ENCODE measurements around the gene PODXL2.
A peak's percentile ranks its signal among the peaks of the same experiment; 100 is the strongest.

PODXL2 gene

GRCh38 chr3:127667119-127667681 is 38.2 kb downstream of the PODXL2 start:
- H3K4me3 ChIP-seq (ENCODE audit: low read depth, low read length) = no peak overlapping the region
- TF ChIP-seq CTCF (IDR thresholded peaks at IDR 0.05; ENCODE audit: low read depth, low read length) = no peak

GRCh38 chr3:127668906-127669305 is 39.9 kb downstream of the PODXL2 start:
- TF ChIP-seq CTCF (IDR thresholded peaks at IDR 0.05; ENCODE audit: low read depth, low read length) = no peak
- no peak overlapping the region for H3K4me3 ChIP-seq (ENCODE audit: low read depth, low read length)

- no peak for TF ChIP-seq CTCF (IDR thresholded peaks at IDR 0.05; ENCODE audit: low read depth, low read length)
Measured at GRCh38 chr3:127669541-127670228, 40.7 kb downstream of the PODXL2 start.

GRCh38 chr3:127670229-127670559 is 41.2 kb downstream of the PODXL2 start:
- H3K4me3 ChIP-seq (ENCODE audit: low read depth, low read length) = no peak overlapping the region
- no peak for TF ChIP-seq CTCF (IDR thresholded peaks at IDR 0.05; ENCODE audit: low read depth, low read length)

More at GRCh38 chr3:127669541-127670228, 40.7 kb downstream of the PODXL2 start:
- H3K4me3 ChIP-seq (ENCODE audit: low read depth, low read length) = no peak overlapping the region

- no peak overlapping the region for H3K4me3 ChIP-seq (ENCODE audit: low read depth, low read length)
- TF ChIP-seq CTCF (IDR thresholded peaks at IDR 0.05; ENCODE audit: low read depth, low read length) = no peak
Measured at GRCh38 chr3:127670761-127671522, 42.0 kb downstream of the PODXL2 start.

GRCh38 chr3:127671523-127672428 is 42.8 kb downstream of the PODXL2 start:
- TF ChIP-seq CTCF (IDR thresholded peaks at IDR 0.05; ENCODE audit: low read depth, low read length) = no peak

More at GRCh38 chr3:127671523-127672428, 42.8 kb downstream of the PODXL2 start:
- H3K4me3 ChIP-seq (ENCODE audit: low read depth, low read length) = peak overlapping the region; percentile 71
